NCI-H748 (cell line): ENCODE results near the gene KRTAP12-4.
"Not testable (repeated sequence)": the region's sequence is repeated elsewhere in the genome, so short reads cannot be mapped to it uniquely, and the experiment has no call there.

Experiments used
- DNase-seq: peaks from one replicate; lab custom pipeline; 2025; ENCODE audit not compliant: unreplicated experiment; lab: John Stamatoyannopoulos, UW

The KRTAP12-4 gene

DNA sequence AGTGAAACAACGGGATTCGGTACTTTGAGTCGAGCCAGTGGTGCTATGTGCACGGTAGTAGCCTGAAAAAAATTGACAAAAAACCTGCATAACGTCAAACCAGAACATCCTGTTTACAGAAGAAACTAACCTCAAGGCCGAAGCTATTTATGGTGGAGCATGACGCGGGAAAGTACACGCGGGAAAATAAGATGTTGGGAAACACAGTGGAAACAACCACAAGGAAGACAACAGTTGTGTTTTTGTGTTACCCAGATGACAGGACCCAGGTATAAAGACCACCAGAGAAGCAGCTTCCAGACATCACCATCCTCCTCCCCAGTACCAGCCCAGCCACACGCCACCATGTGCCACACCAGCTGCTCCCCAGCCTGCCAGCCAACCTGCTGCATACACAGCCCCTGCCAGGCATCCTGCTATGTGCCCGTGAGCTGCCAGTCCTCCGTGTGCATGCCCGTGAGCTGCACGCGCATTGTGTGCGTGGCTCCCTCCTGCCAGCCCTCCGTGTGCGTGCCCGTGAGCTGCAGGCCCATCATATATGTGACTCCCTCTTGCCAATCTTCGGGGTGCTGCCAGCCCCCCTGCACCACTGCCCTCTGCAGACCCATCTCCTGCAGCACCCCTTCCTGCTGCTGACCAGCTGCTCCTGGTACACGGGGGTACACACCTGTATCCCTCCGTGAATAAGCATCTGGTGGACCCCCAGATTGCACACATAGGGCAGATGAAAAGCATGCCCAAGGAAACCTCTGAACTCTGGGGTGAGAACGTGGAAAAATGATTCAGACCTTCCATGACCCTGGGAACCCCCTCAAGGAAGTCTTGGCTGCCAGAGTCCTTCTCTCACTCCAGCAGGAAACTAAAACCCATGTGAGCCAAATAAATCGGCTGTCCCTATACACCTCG lies 3.4 kb upstream of the KRTAP12-4 start, which contains the start of gene KRTAP12-3:
Gene KRTAP12-3 (plus strand): TSS at position 298 of the 906 bp plus-strand sequence. CDS start 48 bp downstream, at position 346.
- no peak for DNase-seq

GRCh38 chr21:44656868-44657267 lies 2.4 kb upstream of the KRTAP12-4 start:
- DNase-seq: no peak

DNA sequence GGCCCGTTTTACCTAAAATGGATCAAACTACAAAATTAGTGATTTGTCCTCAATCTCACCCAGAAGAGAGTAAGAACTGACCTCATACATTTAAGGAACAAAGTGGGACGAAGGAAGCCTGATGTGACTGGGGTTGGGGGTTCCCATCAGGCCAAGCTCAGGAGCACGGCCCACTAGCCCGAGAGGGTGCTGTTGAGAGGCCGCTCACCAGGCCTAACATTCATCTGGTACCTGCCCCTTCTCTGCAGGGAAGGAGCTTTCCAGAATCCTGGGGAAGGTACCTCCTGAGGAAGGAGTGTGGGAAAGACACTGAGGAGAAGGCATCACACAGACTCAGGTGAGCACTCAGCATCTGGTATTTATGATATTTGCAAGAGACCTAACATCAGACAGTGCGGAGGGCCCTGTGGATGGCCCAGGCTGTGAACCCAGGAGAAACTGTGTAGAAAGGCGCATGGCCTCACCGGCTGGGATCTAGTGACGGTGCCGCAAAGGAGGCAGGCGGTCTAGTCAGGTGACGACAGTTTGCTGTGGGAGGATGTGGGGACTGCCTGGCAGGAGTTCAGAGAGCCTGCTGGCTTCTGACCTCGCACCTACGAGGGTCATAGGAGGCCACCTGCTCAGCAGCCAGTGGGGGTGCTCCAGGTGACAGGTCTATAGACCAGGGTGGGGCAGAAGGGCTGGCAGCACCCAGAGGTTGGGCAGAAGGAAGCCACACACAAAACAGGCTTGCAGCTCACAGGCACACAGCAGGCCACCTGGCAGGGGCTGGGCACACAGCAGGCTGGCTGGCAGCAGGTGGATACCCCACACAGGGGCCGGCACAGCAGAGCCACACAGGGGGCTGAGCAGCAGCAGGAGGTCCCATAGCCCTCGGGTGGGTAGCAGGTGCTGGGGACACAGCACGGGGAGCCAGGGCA lies 543 bp downstream of the KRTAP12-4 start:
- no peak for DNase-seq

GRCh38 chr21:44653123-44653522 lies 1.3 kb downstream of the KRTAP12-4 start:
- DNase-seq: no peak

- no peak for DNase-seq
These were observed 3.3 kb downstream of the KRTAP12-4 start for GRCh38 chr21:44650973-44651675.

GRCh38 chr21:44650265-44650972 lies 4.0 kb downstream of the KRTAP12-4 start:
- DNase-seq: no peak

DNA sequence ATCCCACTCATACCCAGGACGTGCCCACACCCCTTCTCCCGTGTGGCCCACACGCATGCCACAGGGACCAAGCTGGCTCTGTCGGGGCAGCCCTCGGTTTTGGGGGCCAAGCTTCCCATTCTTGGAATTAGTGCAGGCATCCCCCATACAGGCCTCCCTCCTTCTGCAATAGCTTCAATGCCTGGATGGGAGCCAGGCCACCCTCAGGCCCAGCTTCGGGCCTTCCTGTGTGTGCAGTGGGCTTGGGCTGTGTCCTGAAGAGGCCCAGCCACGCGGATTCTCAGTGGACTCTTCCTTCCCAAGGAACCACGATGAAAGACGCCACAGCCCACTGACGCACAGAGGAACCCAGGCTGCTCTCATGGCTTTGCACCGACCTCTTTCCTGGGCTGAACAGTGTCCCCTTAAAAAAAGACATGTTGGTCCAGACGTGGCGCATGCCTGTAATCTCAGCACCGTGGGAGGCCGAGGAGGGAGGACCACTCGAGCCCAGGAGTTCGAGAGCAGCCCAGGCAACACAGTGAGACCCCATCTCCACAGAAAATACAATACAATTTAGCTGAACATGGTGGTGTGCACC lies 4.8 kb downstream of the KRTAP12-4 start:
- no peak for DNase-seq

DNA sequence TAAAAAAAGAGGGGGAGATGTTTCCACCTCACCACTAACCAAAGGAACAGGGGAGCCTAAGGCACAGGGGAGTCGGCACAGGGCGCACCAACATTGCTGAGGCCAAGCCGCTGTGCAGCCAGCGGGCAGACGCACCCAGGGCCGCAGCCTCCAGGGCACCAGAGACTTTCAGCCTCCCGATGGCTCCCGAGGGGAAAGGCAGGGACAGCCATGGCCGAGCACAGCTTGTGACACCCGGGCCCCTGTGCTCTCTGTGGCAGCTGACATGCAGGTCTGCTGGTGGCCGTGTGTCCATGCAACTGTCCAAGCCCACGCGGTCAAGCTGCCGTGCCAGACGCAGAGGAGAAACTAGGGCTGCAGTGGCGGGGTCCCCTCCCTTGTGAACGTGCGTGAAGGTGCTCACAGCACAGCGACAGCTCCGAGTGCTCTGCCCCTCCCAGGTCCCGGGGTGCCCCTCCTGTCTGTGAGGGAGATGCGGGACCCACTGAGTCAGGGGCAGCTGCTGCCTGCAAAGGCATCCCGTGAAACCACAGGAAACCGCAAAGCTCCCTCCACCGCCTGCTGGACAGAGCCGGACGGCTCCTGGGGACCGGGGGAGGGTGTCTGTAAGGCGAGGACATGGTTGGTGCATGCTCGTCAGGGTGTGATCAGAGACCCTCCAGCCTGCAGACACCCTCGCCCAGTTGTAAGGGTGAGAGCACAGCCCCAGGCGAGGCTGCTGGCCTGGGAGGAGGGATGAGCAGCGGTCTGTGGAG lies 5.7 kb downstream of the KRTAP12-4 start:
- DNase-seq: no peak

DNA sequence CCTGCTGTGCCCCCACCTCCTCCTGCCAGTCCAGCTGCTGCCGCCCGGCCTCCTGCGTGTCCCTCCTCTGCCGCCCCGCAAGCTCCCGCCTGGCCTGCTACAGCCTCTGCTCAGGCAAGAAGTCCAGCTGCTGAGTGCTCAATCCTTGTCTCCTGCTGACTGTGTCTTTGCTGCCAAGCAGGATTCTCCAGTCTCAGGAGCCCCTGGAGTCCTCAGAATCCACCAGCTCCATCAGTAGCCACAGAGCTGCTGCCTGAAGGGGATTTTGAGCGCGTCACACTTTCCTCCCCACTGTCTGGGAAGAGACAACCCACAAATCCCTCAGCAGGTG lies 7.3 kb downstream of the KRTAP12-4 start:
- no peak for DNase-seq

DNA sequence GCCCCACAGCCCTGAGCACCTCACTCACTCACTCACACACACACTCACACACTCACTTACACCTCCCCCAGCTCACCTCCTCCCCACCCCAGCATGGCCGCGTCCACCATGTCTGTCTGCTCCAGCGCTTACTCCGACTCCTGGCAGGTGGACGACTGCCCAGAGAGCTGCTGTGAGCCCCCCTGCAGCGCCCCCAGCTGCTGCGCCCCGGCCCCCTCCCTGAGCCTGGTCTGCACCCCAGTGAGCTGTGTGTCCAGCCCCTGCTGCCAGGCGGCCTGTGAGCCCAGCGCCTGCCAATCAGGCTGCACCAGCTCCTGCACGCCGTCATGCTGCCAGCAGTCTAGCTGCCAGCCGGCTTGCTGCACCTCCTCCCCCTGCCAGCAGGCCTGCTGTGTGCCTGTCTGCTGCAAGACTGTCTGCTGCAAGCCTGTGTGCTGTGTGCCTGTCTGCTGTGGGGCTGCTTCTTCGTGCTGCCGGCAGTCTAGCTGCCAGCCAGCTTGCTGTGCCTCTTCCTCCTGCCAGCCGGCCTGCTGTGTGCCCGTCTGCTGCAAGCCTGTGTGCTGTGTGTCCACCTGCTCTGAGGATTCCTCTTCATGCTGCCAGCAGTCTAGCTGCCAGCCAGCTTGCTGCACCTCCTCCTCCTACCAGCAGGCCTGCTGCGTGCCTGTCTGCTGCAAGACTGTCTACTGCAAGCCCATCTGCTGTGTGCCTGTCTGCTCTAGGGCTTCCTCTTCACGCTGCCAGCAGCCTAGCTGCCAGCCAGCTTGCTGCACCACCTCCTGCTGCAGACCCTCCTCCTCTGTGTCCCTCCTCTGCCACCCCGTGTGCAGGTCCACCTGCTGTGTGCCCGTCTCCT lies 7.9 kb downstream of the KRTAP12-4 start, which contains the start of gene KRTAP10-11:
Gene KRTAP10-11 (plus strand): TSS at position 49 of the 856 bp plus-strand sequence. CDS start 45 bp downstream, at position 94.
- DNase-seq: peak; percentile 12

DNA sequence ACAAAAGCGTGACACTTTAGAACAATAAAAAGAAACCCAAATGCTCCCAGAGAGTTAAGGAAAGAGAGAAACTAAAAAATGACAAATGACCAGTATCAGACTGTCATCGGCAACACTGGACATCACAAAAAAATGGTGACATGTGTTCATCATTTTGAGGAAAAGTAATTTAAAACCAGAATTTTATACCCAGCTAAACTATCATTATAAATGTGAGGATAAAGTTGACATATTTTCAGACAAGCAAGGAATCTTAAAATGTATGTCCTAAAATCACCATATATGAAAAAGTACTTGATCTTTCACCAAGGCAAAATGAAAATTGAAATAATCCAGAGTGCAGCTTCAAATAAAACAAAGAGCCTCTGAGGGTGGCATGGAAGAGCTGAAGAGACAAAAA lies 9.6 kb downstream of the KRTAP12-4 start:
- no peak for DNase-seq

DNA sequence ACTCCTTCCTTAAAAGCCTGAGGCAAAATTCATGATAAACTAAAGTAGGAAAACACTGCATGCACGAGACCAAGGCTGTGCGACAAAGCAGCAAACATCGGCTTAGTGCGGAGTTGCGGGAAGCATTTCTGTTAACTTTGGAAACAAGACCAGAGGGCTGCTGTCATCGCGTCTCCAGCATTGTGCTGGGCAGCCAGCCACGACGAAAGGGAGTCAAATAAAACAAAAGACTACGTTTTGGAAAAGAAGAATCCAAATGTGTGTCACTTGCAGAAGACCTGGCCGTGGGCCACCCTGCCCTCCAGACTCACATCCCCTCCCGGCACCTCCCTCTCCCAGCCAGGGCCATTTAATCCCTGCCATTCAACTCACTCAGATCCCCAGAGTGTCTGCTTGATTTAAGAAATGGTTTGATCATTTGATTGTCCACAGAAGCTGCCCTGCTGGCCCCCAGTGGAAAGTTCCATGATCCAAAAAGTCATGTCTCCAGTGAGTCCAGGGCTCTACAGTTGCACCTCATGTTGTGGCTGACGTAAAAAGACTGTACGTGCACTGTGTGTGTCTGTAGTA lies 10.6 kb downstream of the KRTAP12-4 start:
- peak; percentile 4 for DNase-seq

DNA sequence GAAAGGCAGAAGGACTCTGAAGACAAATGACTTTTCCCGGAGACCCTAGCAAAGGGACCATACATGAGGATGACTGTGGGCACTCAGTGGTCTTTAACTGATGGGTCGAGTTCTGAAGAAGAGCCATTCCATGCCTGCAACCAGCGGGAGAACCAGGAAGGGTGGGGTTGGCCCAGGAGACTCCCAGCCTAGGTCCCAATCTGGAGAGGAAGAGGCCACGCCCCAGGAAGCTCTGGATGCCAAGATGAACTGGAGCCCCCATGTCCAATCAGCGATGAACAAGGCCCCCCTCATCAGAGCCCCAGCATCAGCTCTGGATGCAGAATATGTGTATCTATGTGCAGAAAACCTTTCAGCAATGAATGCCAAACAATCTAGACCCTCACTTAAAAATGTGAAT lies 13.7 kb downstream of the KRTAP12-4 start:
- DNase-seq: no peak

DNA sequence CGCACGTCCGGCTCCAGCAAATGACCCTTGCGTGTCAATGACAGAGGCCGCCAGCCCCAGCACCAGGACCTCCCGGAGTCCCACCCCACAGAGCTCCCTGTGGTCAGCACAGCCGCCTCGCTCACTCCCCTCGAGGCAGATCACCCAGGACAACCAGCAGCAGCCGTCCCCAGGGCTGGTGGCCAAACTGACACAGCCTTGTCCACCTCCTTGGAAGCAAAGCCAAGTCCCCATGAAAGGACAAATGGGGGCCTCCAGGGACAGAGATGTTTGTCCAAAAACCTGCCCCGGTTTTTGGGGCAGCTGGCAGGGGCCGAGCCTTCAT lies 15.2 kb downstream of the KRTAP12-4 start:
- no peak for DNase-seq

- DNase-seq: not testable (repeated sequence)
These were observed 15.7 kb downstream of the KRTAP12-4 start for GRCh38 chr21:44638506-44639330.

- DNase-seq: not testable (repeated sequence)
These were observed 16.6 kb downstream of the KRTAP12-4 start for GRCh38 chr21:44637851-44638348.
